IPS-18c (cell line): ENCODE results near the gene UNC45A.
A peak's percentile ranks its signal among the peaks of the same experiment; 100 is the strongest.
"Not testable (repeated sequence)": the region's sequence is repeated elsewhere in the genome, so short reads cannot be mapped to it uniquely, and the experiment has no call there.

Experiments
- H3K4me3 ChIP-seq: 2 replicates; pipeline ENCODE4 v1.7.0; 2013; ENCODE audit warnings: low read depth, mild to moderate bottlenecking, low read length, moderate library complexity; ENCODE audit not compliant: insufficient read depth
- H3K9me3 ChIP-seq: one replicate; pipeline ENCODE4 v1.6.1; 2013; ENCODE audit warnings: mild to moderate bottlenecking, low read length, moderate library complexity; ENCODE audit not compliant: control insufficient read depth, insufficient read depth

Gene UNC45A

GRCh38 chr15:90901175-90902039 is 33.7 kb upstream of the UNC45A start:
- no peaks in the 10 kb centered on the region for H3K9me3 ChIP-seq
- H3K4me3 ChIP-seq: peak overlapping the region; percentile 61; the same call in 1 of the 2 replicates

GRCh38 chr15:90902040-90902839 is 32.8 kb upstream of the UNC45A start:
- Histone ChIP-seq H3K4me3 (peak overlapping the region; percentile 61), H3K9me3 (no peaks in the 10 kb centered on the region)

- Histone ChIP-seq H3K4me3 (peak within 1 kb of the TSS; percentile 61), H3K9me3 (no peaks in the 10 kb centered on the region)
Measured at GRCh38 chr15:90902840-90903732, 32.0 kb upstream of the UNC45A start, which contains the start of gene MAN2A2. TSS of gene MAN2A2 (plus strand) at chr15:90903302. CDS start at chr15:90904208, 906 bp downstream.

GRCh38 chr15:90903733-90904536 is 31.1 kb upstream of the UNC45A start:
- Histone ChIP-seq H3K4me3 (peak overlapping the region; percentile 61), H3K9me3 (no peaks in the 10 kb centered on the region)

GRCh38 chr15:90904746-90905145 is 30.3 kb upstream of the UNC45A start:
- H3K4me3 ChIP-seq: no peak overlapping the region
- H3K9me3 ChIP-seq: no peaks in the 10 kb centered on the region

GRCh38 chr15:90905306-90906180 is 29.5 kb upstream of the UNC45A start:
- no peak overlapping the region for H3K4me3 ChIP-seq
- no peaks in the 10 kb centered on the region for H3K9me3 ChIP-seq

- no peaks in the 10 kb centered on the region for H3K9me3 ChIP-seq
Measured at GRCh38 chr15:90906181-90906849, 28.8 kb upstream of the UNC45A start.

GRCh38 chr15:90907051-90907660 is 27.9 kb upstream of the UNC45A start:
- Histone ChIP-seq H3K9me3 (no peaks in the 10 kb centered on the region), H3K4me3 (no peak overlapping the region)

More at GRCh38 chr15:90906181-90906849, 28.8 kb upstream of the UNC45A start:
- no peak overlapping the region for H3K4me3 ChIP-seq

GRCh38 chr15:90907838-90908507 is 27.1 kb upstream of the UNC45A start:
- H3K9me3 ChIP-seq: no peaks in the 10 kb centered on the region
- no peak overlapping the region for H3K4me3 ChIP-seq

DNA sequence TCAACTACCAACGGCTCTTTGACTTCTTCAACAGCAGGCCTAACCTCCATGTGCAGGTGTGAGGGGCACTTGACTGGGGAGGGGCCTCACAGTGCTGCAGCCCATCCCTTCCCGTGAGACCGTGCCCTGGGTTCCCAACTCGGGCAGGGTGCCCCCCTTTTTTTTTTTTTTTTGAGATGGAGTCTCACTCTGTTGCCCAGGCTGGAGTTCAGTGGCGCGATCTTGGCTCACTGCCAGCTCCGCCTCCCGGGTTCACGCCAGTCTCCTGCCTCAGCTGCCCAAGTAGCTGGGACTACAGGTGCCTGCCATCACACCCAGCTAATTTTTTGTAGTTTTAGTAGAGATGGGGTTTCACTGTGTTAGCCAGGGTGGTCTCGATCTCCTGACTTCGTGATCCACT is 25.6 kb upstream of the UNC45A start:
- not testable (repeated sequence) for H3K9me3 ChIP-seq, H3K4me3 ChIP-seq

- H3K9me3 ChIP-seq: no peaks in the 10 kb centered on the region
- H3K4me3 ChIP-seq: no peak overlapping the region
Measured at GRCh38 chr15:90909976-90910375, 25.1 kb upstream of the UNC45A start.

- Histone ChIP-seq H3K9me3 (no peaks in the 10 kb centered on the region), H3K4me3 (no peak overlapping the region)
Measured at GRCh38 chr15:90910441-90911301, 24.4 kb upstream of the UNC45A start.

DNA sequence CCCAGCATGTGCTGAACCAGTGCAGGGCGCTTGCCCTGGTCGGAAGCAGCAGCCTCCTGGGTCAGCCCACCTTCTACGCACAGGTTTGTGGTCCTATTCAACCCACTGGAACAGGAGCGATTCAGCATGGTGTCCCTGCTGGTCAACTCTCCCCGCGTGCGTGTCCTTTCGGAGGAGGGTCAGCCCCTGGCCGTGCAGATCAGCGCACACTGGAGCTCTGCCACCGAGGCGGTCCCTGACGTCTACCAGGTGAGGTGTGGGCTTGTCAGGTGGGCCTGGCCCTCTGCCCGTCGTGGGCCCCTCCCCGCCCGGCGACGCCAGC is 23.8 kb upstream of the UNC45A start:
- no peak overlapping the region for H3K4me3 ChIP-seq
- no peaks in the 10 kb centered on the region for H3K9me3 ChIP-seq
